HEK293T (cell line): ENCODE results near the gene PRKAG2.
A peak's percentile ranks its signal among the peaks of the same experiment; 100 is the strongest.

Experiments
- CTCF ChIA-PET: fragments of 350-600 bp; formaldehyde crosslinking; extraction: SDS; loops from one replicate; lab custom pipeline; 2021; ENCODE audit warnings: antibody characterized with exemption, inconsistent platforms; lab: Yijun Ruan, JAX
- POLR2A ChIA-PET: fragments of 350-600 bp; formaldehyde crosslinking; extraction: SDS; loops from one replicate; lab custom pipeline; 2020; ENCODE audit warnings: antibody characterized with exemption, inconsistent platforms; lab: Yijun Ruan, JAX
- DNase-seq: peaks from one replicate; pipeline ENCODE4 v3.0.0; 2012; ENCODE audit warnings: mixed read lengths; ENCODE audit errors: extremely low spot score
- ARNT ChIP-seq: fragments of 450-650 bp; IDR thresholded peaks from 2 replicates; pipeline ENCODE4 v1.6.1; 2017; ENCODE audit warnings: mild to moderate bottlenecking
- BHLHE40 ChIP-seq: fragments of 450-650 bp; IDR thresholded peaks from 2 replicates; pipeline ENCODE4 v1.6.1; 2016; ENCODE audit warnings: mild to moderate bottlenecking, moderate library complexity, borderline replicate concordance
- CTBP1 ChIP-seq: fragments of 450-650 bp; IDR thresholded peaks from 2 replicates; pipeline ENCODE4 v1.6.1; 2016; ENCODE audit warnings: borderline replicate concordance
- ELF4 ChIP-seq: fragments of 450-650 bp; IDR thresholded peaks from 2 replicates; pipeline ENCODE4 v1.6.1; 2017; ENCODE audit warnings: antibody characterized with exemption
- FOXA1 ChIP-seq: fragments of 450-650 bp; IDR thresholded peaks from 2 replicates; pipeline ENCODE4 v1.6.1; 2016; ENCODE audit warnings: mild to moderate bottlenecking
- FOXK2 ChIP-seq: fragments of 450-650 bp; IDR thresholded peaks from 2 replicates; pipeline ENCODE4 v1.6.1; 2016; ENCODE audit warnings: mild to moderate bottlenecking
- FOXM1 ChIP-seq: fragments of 450-650 bp; IDR thresholded peaks from 2 replicates; pipeline ENCODE4 v1.6.1; 2017; ENCODE audit warnings: mild to moderate bottlenecking, borderline replicate concordance
- HDGF ChIP-seq: fragments of 450-650 bp; IDR thresholded peaks from 2 replicates; pipeline ENCODE4 v1.6.1; 2017; ENCODE audit warnings: antibody characterized with exemption, borderline replicate concordance
- L3MBTL2 ChIP-seq: fragments of 450-650 bp; conservative IDR thresholded peaks from 2 replicates; pipeline ENCODE4 v1.6.1; 2016; ENCODE audit warnings: mild to moderate bottlenecking
- LEF1 ChIP-seq: fragments of 450-650 bp; IDR thresholded peaks from 2 replicates; pipeline ENCODE4 v1.6.1; 2017; ENCODE audit warnings: mild to moderate bottlenecking, borderline replicate concordance
- NFRKB ChIP-seq: fragments of 450-650 bp; IDR thresholded peaks from 2 replicates; pipeline ENCODE4 v1.6.1; 2016; ENCODE audit warnings: mild to moderate bottlenecking, moderate library complexity
- SP1 ChIP-seq: fragments of 450-650 bp; IDR thresholded peaks from 2 replicates; pipeline ENCODE4 v1.6.1; 2017
- SUZ12 ChIP-seq: fragments of 450-650 bp; IDR thresholded peaks from 2 replicates; pipeline ENCODE4 v1.6.1; 2016; ENCODE audit warnings: mild to moderate bottlenecking
- TARDBP ChIP-seq: fragments of 450-650 bp; IDR thresholded peaks from 2 replicates; pipeline ENCODE4 v1.6.1; 2016
- ZNF384 ChIP-seq: fragments of 450-650 bp; IDR thresholded peaks from 2 replicates; pipeline ENCODE4 v1.6.1; 2016
- TF ChIP-seq, protein P1 (sequence below): fragments of 450-650 bp; IDR thresholded peaks from 2 replicates; pipeline ENCODE4 v1.6.1; 2016

PRKAG2 gene

DNA sequence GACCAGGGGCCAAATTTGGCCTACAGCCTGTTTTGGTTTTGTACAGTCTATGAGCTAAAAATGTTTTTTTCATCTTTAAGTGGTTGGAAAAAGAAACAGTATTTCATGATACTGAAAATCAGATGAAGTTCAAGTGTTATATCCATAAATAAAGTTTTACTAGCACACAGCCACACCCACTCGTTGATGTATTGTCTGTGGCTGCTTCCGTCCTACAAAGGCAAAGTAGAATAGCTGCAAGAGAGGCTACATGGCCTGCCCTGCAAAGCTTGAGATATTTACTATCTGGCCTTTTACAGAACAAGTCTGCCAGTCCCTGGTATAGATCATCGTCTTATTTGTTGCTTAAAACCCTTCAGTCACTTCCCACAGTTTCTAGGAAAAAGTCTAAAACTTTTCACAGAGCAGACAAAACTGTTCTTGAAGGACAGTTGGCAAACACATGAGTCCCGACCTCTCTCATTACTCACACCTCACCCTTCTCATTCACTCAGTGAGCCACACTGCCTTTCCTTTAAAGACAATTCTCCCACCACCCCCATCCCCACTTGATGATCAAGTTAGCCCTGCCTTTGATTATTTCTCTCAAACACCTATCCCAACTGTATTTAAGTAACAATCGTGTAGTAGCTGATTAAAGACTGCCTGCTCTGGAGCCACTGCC lies 367.1 kb downstream of the PRKAG2 start:
- POLR2A ChIA-PET = interaction anchor here (1.6 kb wide), 1 partner anchor 10 kb away, joined by 5 read pairs; the partner anchor contains the start of gene RHEB
- CTCF ChIA-PET = interaction anchor here (0.6 kb wide), 1 partner anchor 192 kb away, joined by 3 read pairs; no protein-coding TSS in a partner anchor
- DNase-seq = no peak
- TF ChIP-seq FOXA1 (no peak), CTBP1 (no peak), HDGF (no peak), FOXK2 (no peak), ZNF384 (no peak), FOXM1 (no peak), SP1 (no peak), NFRKB (no peak), L3MBTL2 (no peak)
- TF ChIP-seq, protein P1, sequence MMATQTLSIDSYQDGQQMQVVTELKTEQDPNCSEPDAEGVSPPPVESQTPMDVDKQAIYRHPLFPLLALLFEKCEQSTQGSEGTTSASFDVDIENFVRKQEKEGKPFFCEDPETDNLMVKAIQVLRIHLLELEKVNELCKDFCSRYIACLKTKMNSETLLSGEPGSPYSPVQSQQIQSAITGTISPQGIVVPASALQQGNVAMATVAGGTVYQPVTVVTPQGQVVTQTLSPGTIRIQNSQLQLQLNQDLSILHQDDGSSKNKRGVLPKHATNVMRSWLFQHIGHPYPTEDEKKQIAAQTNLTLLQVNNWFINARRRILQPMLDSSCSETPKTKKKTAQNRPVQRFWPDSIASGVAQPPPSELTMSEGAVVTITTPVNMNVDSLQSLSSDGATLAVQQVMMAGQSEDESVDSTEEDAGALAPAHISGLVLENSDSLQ = no peak

DNA sequence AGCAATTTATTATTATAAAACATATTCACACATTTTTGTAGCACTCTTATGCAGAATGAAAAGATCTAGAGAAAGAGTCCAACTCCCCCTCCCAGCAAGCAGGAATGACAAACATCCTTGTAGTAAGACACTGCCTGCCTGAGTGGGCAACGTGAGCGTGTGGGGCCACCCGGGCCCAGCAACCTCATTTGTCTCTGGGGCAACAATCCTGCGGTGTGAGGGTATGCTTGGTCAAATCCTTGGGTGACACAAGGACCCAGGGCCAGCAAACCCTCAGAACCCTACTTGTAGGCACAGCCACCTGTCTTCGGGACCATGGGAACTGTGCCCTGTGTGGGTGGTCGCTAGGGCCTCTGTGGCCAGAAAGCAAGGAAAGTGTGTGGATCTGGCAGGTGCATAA lies 367.9 kb downstream of the PRKAG2 start:
- TF ChIP-seq TARDBP = no peak
- no peak for TF ChIP-seq L3MBTL2
- no peak for TF ChIP-seq FOXA1
- no peak for TF ChIP-seq ZNF384
- TF ChIP-seq ELF4 = no peak
- no peak for TF ChIP-seq LEF1
- no peak for TF ChIP-seq CTBP1
- TF ChIP-seq BHLHE40 = no peak
- TF ChIP-seq NFRKB = no peak
- TF ChIP-seq, protein P1 = no peak
- TF ChIP-seq SP1 = no peak
- TF ChIP-seq HDGF = no peak
- no peak for TF ChIP-seq FOXK2
- TF ChIP-seq SUZ12 = no peak
- no peak for TF ChIP-seq FOXM1
- no peak for TF ChIP-seq ARNT
- ChIA-PET POLR2A (interaction anchor here (0.6 to 1.8 kb wide), 2 partner anchors 9 to 50 kb away, joined by 3 to 6 read pairs; no protein-coding TSS in a partner anchor), CTCF (interaction anchor here (0.6 to 2.2 kb wide), 2 partner anchors 12 to 192 kb away, joined by 3 to 8 read pairs; no protein-coding TSS in a partner anchor)
- no peak for DNase-seq

DNA sequence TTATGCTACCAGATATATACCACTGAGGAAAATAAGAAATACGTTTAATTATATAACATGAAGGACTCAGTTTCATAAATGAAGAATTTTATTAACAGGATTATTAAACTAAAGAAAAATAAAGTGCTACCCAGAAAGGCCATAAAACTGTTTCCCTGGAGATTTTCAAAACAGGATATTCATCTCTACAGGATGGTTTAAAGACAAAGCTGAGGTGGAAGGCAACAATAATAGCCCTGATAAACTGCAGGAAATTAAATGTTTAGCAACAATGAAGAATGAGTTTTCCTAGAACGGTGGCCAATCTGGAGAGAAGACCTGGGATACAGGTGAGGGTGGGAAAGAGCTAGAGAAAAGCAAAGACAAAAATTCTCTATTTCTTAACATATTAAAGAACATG lies 369.1 kb downstream of the PRKAG2 start:
- CTCF ChIA-PET = interaction anchor here (0.7 to 2.2 kb wide), 4 partner anchors 9 to 236 kb away, joined by 4 to 9 read pairs (median 6); no protein-coding TSS in a partner anchor
- DNase-seq = no peak
- no peak for TF ChIP-seq FOXK2
- no peak for TF ChIP-seq CTBP1
- TF ChIP-seq FOXM1 = no peak
- TF ChIP-seq NFRKB = no peak
- TF ChIP-seq L3MBTL2 = no peak
- TF ChIP-seq SP1 = no peak
- no peak for TF ChIP-seq FOXA1
- no peak for TF ChIP-seq HDGF
- TF ChIP-seq ELF4 = no peak
- no peak for TF ChIP-seq BHLHE40
- TF ChIP-seq ARNT = no peak
- TF ChIP-seq ZNF384 = no peak
- TF ChIP-seq, protein P1 = no peak
- no peak for TF ChIP-seq LEF1
- TF ChIP-seq TARDBP = no peak
- TF ChIP-seq SUZ12 = no peak
- POLR2A ChIA-PET = interaction anchor here (1.8 kb wide), 1 partner anchor 10 kb away, joined by 6 read pairs; no protein-coding TSS in a partner anchor

DNA sequence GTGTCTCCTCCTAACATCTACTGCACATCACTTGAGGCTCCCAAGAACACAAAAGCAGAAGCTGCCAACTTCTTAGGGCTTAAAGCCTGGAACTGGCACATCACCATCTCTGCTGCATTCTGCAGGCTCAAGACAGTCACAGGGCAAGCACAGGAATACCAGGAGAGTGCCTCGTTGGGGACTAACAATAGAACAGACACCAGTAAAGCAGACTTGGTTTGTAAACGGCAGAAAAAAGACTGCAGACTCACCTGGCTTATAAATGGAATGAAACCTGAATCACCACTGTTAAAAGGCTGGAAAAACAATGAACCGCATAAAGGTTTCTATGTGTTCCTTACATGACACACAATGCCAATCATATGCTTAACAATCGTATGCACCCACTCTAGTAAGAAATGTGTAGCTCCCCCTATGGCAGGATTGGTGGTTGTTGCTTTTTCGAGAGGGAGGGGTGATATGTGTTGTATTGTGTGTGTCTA lies 370.0 kb downstream of the PRKAG2 start:
- CTCF ChIA-PET = interaction anchor here (0.6 to 2.2 kb wide), 7 partner anchors 8 to 299 kb away, joined by 4 to 9 read pairs (median 4); no protein-coding TSS in a partner anchor
- TF ChIP-seq CTBP1 = no peak
- no peak for TF ChIP-seq SUZ12
- no peak for TF ChIP-seq SP1
- no peak for TF ChIP-seq NFRKB
- TF ChIP-seq, protein P1 = peak; percentile 65
- TF ChIP-seq ZNF384 = no peak
- TF ChIP-seq FOXK2 = no peak
- POLR2A ChIA-PET = interaction anchor here (0.6 kb wide), 1 partner anchor 11 kb away, joined by 3 read pairs; no protein-coding TSS in a partner anchor
- peak; percentile 51 for DNase-seq
